Stimulated activated CD8-positive, alpha-beta memory T cell treated with anti-CD3 and anti-CD28 coated beads, Interleukin-7, amount 100 ng/mL, for 4 hours (primary cell): ENCODE data around the gene OR5AK2.
"Not testable (repeated sequence)": the region's sequence is repeated elsewhere in the genome, so short reads cannot be mapped to it uniquely, and the experiment has no call there.

ENCODE experiments used
- DNase-seq, 2 donors: peaks; one replicate each; pipeline ENCODE4 v3.0.0-alpha.2; 2020; ENCODE audit warnings: low read depth in 2 of 2

OR5AK2 gene

GRCh38 chr11:56988614-56989013, at the start of gene OR5AK2:
TSS of gene OR5AK2 (plus strand) at chr11:56988914. CDS start at chr11:56988914, 0 bp downstream.
- no peak for DNase-seq

- not testable (repeated sequence) for DNase-seq
Measured at GRCh38 chr11:56945526-56945925, 43.2 kb upstream of the OR5AK2 start.

GRCh38 chr11:56948991-56949515, 39.7 kb upstream of the OR5AK2 start:
- no peak for DNase-seq

GRCh38 chr11:56950510-56950909, 38.2 kb upstream of the OR5AK2 start:
- no peak for DNase-seq

- not testable (repeated sequence) for DNase-seq
Measured at GRCh38 chr11:56953907-56954306, 34.8 kb upstream of the OR5AK2 start.

GRCh38 chr11:56961609-56962008, 27.1 kb upstream of the OR5AK2 start:
- no peak for DNase-seq

- DNase-seq: no peak
Measured at GRCh38 chr11:56967726-56968125, 21.0 kb upstream of the OR5AK2 start.

- no peak for DNase-seq
Measured at GRCh38 chr11:56968524-56968923, 20.2 kb upstream of the OR5AK2 start.

- no peak for DNase-seq
Measured at GRCh38 chr11:56977314-56977713, 11.4 kb upstream of the OR5AK2 start.

GRCh38 chr11:56990702-56991101, 2.0 kb downstream of the OR5AK2 start:
- DNase-seq: no peak

GRCh38 chr11:56994532-56994931, 5.8 kb downstream of the OR5AK2 start:
- DNase-seq: no peak

- DNase-seq: no peak
Measured at GRCh38 chr11:57001674-57002401, 13.1 kb downstream of the OR5AK2 start.

- DNase-seq: no peak
Measured at GRCh38 chr11:57008373-57008772, 19.7 kb downstream of the OR5AK2 start.

GRCh38 chr11:57015679-57016078, 27.0 kb downstream of the OR5AK2 start:
- DNase-seq: no peak

- no peak for DNase-seq
Measured at GRCh38 chr11:57031556-57031955, 42.8 kb downstream of the OR5AK2 start.
